Natural killer cell treated with Interleukin-12 subunit alpha and Interleukin-12 subunit beta and Interleukin-15 and Interleukin-18, amount 100 ng/mL, for 72 hours (primary cell): Measurements from ENCODE around the gene TUBB2B. TPM values are rescaled to one million over a fixed set of nuclear protein-coding genes. Genes with fewer than 3 reads are reported as not detected.
A peak's percentile ranks its signal among the peaks of the same experiment; 100 is the strongest.

ENCODE experiments used
- ATAC-seq, 2 donors: fragments of 150-1000 bp; cut with Tn5 transposase in 1 of 2; sonication (Bioruptor Pico), chemical (Tn5 transposase) in 1 of 2; 2 replicates each; pipeline ENCODE4 v1.10.0; 2021
- DNase-seq: peaks from one replicate; pipeline ENCODE4 v3.0.0; 2022; ENCODE audit warnings: low spot score
- H3K27ac Mint-ChIP-seq, 2 donors: 1 replicate in 1 of 2; 2 replicates in 1 of 2; pipeline ENCODE4 v1.8.0; 2022; ENCODE audit warnings: mixed read lengths in 2 of 2, mild to moderate bottlenecking in 1 of 2, moderate library complexity in 1 of 2
- H3K27me3 Mint-ChIP-seq, 2 donors: 1 replicate in 1 of 2; 2 replicates in 1 of 2; pipeline ENCODE4 v1.8.0; 2022; ENCODE audit warnings: mixed read lengths in 2 of 2
- H3K36me3 Mint-ChIP-seq: one replicate; pipeline ENCODE4 v1.8.0; 2022; ENCODE audit warnings: mixed read lengths
- H3K4me1 Mint-ChIP-seq, 2 donors: 1 replicate in 1 of 2; 2 replicates in 1 of 2; pipeline ENCODE4 v1.8.0; 2022; ENCODE audit warnings: low read depth in 2 of 2, mixed read lengths in 2 of 2, mild to moderate bottlenecking in 1 of 2
- H3K4me3 Mint-ChIP-seq: one replicate; pipeline ENCODE4 v1.8.0; 2022; ENCODE audit warnings: mixed read lengths
- H3K9me3 Mint-ChIP-seq: 2 replicates; pipeline ENCODE4 v1.8.0; 2022; ENCODE audit warnings: mixed read lengths
- total RNA-seq, 2 donors: library from RNA; stranded (reverse); gene quantifications; one replicate each; pipeline ENCODE4 v1.2.3, GENCODE V29; 2022

Gene TUBB2B
- total RNA-seq, 2 donors from 2014 or later, result not detected

- Mint-ChIP-seq H3K4me1 (peaks cover 25 to 32% of the 10 kb centered on the region in 2 donors), H3K27ac (no peak overlapping the region), H3K27me3 (peaks cover 46 to 54% of the 10 kb centered on the region in 2 donors), H3K36me3 (no peaks in the 10 kb centered on the region), H3K9me3 (no peaks in the 10 kb centered on the region), H3K4me3 (no peak overlapping the region)
- no peak for DNase-seq
- ATAC-seq, result no peak
Observed at GRCh38 chr6:3226042-3226441, 1.4 kb downstream of the TUBB2B start.

- Mint-ChIP-seq H3K4me3 (no peak overlapping the region), H3K36me3 (no peaks in the 10 kb centered on the region), H3K4me1 (peaks cover 8 to 11% of the 10 kb centered on the region in 2 donors), H3K27ac (peak overlapping the region in 1 of 2 donors; percentile 30), H3K27me3 (peaks cover 45 to 56% of the 10 kb centered on the region in 2 donors), H3K9me3 (no peaks in the 10 kb centered on the region)
- no peak for ATAC-seq
- no peak for DNase-seq
Observed at GRCh38 chr6:3222506-3223038, 4.9 kb downstream of the TUBB2B start.

GRCh38 chr6:3221578-3221977, 5.9 kb downstream of the TUBB2B start:
- Mint-ChIP-seq H3K27ac (no peak overlapping the region), H3K9me3 (no peaks in the 10 kb centered on the region), H3K27me3 (peaks cover 44 to 57% of the 10 kb centered on the region in 2 donors), H3K4me3 (no peak overlapping the region), H3K36me3 (no peaks in the 10 kb centered on the region), H3K4me1 (peaks cover 5 to 6% of the 10 kb centered on the region in 2 donors)
- ATAC-seq (no peak), DNase-seq (no peak)

DNA sequence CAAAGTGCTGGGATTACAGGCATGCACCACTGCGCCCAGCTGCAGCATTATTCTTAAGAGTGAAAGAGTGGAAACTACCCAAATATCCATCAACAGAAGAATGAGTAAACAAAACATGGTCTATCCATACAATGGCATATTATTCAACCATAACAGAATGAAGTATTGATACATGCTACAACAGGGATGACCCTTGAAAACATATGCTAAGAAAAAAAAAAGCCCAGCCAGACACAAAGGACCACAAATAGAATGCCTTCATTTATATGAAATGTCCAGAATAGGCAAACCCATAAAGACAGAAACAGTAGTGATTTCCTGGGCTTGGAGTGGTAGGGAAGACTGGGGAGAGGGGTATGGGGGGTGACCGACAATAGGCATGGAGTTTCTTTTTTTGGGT, 7.1 kb downstream of the TUBB2B start:
- H3K4me3 Mint-ChIP-seq, result no peak overlapping the region
- H3K27me3 Mint-ChIP-seq, result peaks cover 43 to 57% of the 10 kb centered on the region in 2 donors
- no peak overlapping the region for H3K27ac Mint-ChIP-seq
- ATAC-seq (no peak), DNase-seq (no peak)
- H3K4me1 Mint-ChIP-seq, result peaks cover 5 to 6% of the 10 kb centered on the region in 2 donors
- H3K36me3 Mint-ChIP-seq, result no peaks in the 10 kb centered on the region
- H3K9me3 Mint-ChIP-seq, result no peaks in the 10 kb centered on the region

GRCh38 chr6:3218266-3218665, 9.2 kb downstream of the TUBB2B start:
- no peak for DNase-seq
- Mint-ChIP-seq H3K27ac (no peak overlapping the region), H3K4me3 (no peak overlapping the region), H3K36me3 (no peaks in the 10 kb centered on the region), H3K9me3 (no peaks in the 10 kb centered on the region), H3K27me3 (peaks cover 35 to 51% of the 10 kb centered on the region in 2 donors), H3K4me1 (peaks cover 5 to 6% of the 10 kb centered on the region in 2 donors)
- no peak for ATAC-seq

GRCh38 chr6:3217286-3217685, 10.2 kb downstream of the TUBB2B start:
- Mint-ChIP-seq H3K36me3 (no peaks in the 10 kb centered on the region), H3K4me3 (no peak overlapping the region), H3K4me1 (peaks cover 4 to 5% of the 10 kb centered on the region in 2 donors), H3K27me3 (peaks cover 39 to 56% of the 10 kb centered on the region in 2 donors), H3K9me3 (no peaks in the 10 kb centered on the region), H3K27ac (no peak overlapping the region)
- DNase-seq (no peak), ATAC-seq (no peak)

DNA sequence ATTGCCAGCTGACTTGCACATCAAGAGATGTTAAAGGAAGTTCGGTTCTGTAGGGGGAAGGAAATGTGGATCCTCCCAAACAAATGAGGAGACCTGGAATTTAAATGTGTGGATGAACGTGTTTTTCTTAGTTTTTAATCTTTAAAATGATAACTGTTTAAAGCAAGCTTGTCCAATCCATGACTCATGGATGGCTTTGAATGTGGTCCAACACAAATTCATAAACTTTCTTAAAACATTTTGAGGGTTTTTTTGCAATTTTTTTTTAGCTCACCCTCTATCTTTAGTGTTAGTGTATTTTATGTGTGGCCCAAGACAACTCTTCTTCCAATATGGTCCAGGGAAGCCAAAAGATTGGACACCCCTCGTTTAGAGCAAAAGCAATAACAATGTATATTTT, 12.6 kb downstream of the TUBB2B start:
- no peaks in the 10 kb centered on the region for H3K36me3 Mint-ChIP-seq

DNA sequence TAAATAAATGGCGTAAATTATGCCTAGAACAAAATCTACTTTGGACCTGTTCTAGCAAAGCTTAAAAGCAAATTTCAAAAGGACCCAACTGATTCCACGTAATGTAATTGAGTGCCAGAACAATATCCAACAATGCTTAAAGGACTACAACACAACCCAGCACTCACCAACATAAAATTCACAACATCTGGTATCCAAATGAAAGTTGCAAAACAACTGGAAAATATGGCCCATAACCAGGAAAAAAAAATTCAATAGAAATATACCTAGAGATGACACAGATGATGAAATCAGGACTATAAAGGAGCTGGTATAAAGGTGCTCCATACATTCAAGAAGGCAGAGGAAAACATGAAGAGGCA, 14.1 kb downstream of the TUBB2B start:
- DNase-seq (no peak), ATAC-seq (no peak)
- no peak overlapping the region for H3K27ac Mint-ChIP-seq
- H3K4me1 Mint-ChIP-seq, result peaks cover 15 to 17% of the 10 kb centered on the region in 2 donors
- H3K36me3 Mint-ChIP-seq, result no peaks in the 10 kb centered on the region
- peaks cover 34 to 47% of the 10 kb centered on the region in 2 donors for H3K27me3 Mint-ChIP-seq
- H3K9me3 Mint-ChIP-seq, result no peaks in the 10 kb centered on the region
- no peak overlapping the region for H3K4me3 Mint-ChIP-seq

More for the DNA sequence above, 12.6 kb downstream of the TUBB2B start:
- no peak for ATAC-seq
- Mint-ChIP-seq H3K9me3 (no peaks in the 10 kb centered on the region), H3K27ac (no peak overlapping the region), H3K4me1 (peaks cover under 1% of the 10 kb centered on the region in 2 donors), H3K27me3 (peaks cover 36 to 52% of the 10 kb centered on the region in 2 donors), H3K4me3 (no peak overlapping the region)
- no peak for DNase-seq

- H3K27ac Mint-ChIP-seq, result no peak overlapping the region
- ATAC-seq, result no peak
- no peak for DNase-seq
- no peaks in the 10 kb centered on the region for H3K36me3 Mint-ChIP-seq
- H3K9me3 Mint-ChIP-seq, result no peaks in the 10 kb centered on the region
- no peak overlapping the region for H3K4me3 Mint-ChIP-seq
- peaks cover 15 to 21% of the 10 kb centered on the region in 2 donors for H3K4me1 Mint-ChIP-seq
- peaks cover 30 to 39% of the 10 kb centered on the region in 2 donors for H3K27me3 Mint-ChIP-seq
Observed at GRCh38 chr6:3212261-3212660, 15.2 kb downstream of the TUBB2B start.

GRCh38 chr6:3211681-3212080, 15.8 kb downstream of the TUBB2B start:
- peaks cover 34 to 42% of the 10 kb centered on the region in 2 donors for H3K27me3 Mint-ChIP-seq
- no peak overlapping the region for H3K27ac Mint-ChIP-seq
- no peak for DNase-seq
- H3K4me1 Mint-ChIP-seq, result peaks cover 15 to 21% of the 10 kb centered on the region in 2 donors
- no peaks in the 10 kb centered on the region for H3K9me3 Mint-ChIP-seq
- H3K36me3 Mint-ChIP-seq, result no peaks in the 10 kb centered on the region
- H3K4me3 Mint-ChIP-seq, result no peak overlapping the region
- ATAC-seq, result no peak

DNA sequence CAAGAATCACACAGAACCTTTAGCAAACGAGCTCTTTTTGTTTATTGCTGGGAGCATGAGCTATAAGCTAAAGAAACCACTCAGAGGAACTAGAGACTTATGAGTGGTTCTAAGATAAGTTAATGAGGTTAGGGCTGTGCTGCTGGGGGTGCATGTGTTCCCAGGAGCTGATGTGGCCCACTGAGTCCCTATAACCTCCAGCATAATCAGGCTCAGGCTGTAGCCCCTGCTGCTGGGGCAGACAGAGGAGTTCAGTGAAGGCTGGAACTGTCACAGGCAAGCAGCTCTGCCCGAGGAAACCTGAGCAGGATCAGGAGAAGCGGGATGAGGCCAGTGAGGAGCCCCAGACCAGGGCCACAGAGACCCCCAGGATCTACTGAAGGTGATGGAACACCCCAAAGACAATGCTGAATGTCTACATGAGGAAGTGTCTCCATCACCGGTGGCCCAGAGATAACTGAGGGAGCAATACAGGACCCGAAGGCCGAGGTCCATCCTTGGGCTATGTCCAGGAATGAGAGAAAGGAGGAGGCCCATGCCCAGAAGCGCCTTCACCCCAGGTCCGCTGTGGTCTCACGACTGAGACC, 17.3 kb downstream of the TUBB2B start:
- peaks cover 21% of the 10 kb centered on the region in 2 donors for H3K4me1 Mint-ChIP-seq
- peaks cover 34 to 35% of the 10 kb centered on the region in 2 donors for H3K27me3 Mint-ChIP-seq
- peak overlapping the region; percentile 60 to 79 for H3K27ac Mint-ChIP-seq
- no peak for DNase-seq
- no peaks in the 10 kb centered on the region for H3K9me3 Mint-ChIP-seq
- ATAC-seq, result peak in 1 of 2 donors; percentile 14
- peak overlapping the region; percentile 13 for H3K4me3 Mint-ChIP-seq
- H3K36me3 Mint-ChIP-seq, result no peaks in the 10 kb centered on the region

DNA sequence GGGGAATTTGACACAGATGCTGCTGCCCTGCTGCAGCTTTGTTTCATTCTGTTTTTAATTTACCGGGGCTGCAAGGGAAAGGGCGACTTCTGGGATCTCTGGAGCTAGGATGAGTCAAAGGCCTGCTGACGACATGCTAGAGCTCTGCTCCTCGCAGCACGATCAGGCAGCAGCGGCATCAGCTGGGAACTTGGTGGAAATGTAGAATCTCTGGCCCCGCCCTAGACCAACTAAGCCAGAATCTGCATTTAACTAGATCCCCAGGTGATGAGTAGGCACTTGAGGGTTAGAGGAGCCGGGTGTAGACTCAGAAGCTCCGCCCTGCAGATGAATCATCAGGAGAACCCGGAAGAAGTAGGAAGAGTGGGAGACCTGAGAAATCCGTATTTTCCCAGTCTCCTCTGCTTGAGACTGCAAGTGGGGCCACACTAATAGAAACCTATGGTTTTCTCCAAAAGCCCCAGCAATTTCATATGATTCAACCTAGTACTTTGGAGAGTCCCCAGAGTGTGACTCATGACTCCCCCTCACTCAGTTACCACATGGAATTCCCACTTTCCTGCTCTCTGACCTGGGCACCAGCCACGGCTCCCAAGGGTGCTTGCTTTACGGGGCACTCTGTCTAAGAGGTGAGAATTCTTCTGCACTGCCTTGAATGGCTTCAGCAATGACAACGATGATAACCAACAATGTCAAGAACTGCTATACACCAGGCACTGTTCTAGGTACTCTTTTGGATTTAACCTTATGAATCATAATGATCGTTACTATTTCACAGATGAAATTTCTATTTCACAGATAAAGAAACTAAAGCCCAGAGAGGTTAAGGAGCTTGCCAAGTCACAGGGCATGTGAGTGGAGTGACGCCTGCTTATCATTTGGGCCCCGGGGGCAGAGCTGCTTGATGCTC, 18.1 kb downstream of the TUBB2B start:
- DNase-seq (no peak), ATAC-seq (peak; percentile 79 to 81)
- H3K4me3 Mint-ChIP-seq, result peak overlapping the region; percentile 74
- no peaks in the 10 kb centered on the region for H3K36me3 Mint-ChIP-seq
- peaks cover 21% of the 10 kb centered on the region in 2 donors for H3K4me1 Mint-ChIP-seq
- peak overlapping the region; percentile 60 to 79 for H3K27ac Mint-ChIP-seq
- H3K9me3 Mint-ChIP-seq, result no peaks in the 10 kb centered on the region
- H3K27me3 Mint-ChIP-seq, result peaks cover 35 to 39% of the 10 kb centered on the region in 2 donors

- Mint-ChIP-seq H3K9me3 (no peaks in the 10 kb centered on the region), H3K27me3 (peaks cover 34 to 42% of the 10 kb centered on the region in 2 donors), H3K27ac (peak overlapping the region in 1 of 2 donors; percentile 60), H3K36me3 (no peaks in the 10 kb centered on the region), H3K4me1 (peaks cover 21% of the 10 kb centered on the region in 2 donors), H3K4me3 (peak overlapping the region; percentile 74)
- no peak for ATAC-seq
- no peak for DNase-seq
Observed at GRCh38 chr6:3208775-3209113, 18.7 kb downstream of the TUBB2B start.
